Fibroblast of villous mesenchyme (primary cell): ENCODE data around the gene FAM193A. TPM values are rescaled to one million over a fixed set of nuclear protein-coding genes. Genes with fewer than 3 reads are reported as not detected.
"Not testable (repeated sequence)": the region's sequence is repeated elsewhere in the genome, so short reads cannot be mapped to it uniquely, and the experiment has no call there.

Source experiments
- DNase-seq: peaks from one replicate; pipeline ENCODE4 v3.0.0-alpha.2; 2010; ENCODE audit warnings: low read depth
- H3K4me3 ChIP-seq: 2 replicates; pipeline ENCODE4 v1.5.1; 2011; ENCODE audit warnings: low read depth, mild to moderate bottlenecking, low read length
- total RNA-seq: library from RNA; depleted of rRNA; stranded (reverse); fragments of >200 nt; gene quantifications from 2 replicates; pipeline ENCODE4 v1.2.3, GENCODE V29; 2012
- TF ChIP-seq, protein P1 (sequence below): IDR thresholded peaks from 2 replicates; pipeline ENCODE4 v1.5.1; 2012; ENCODE audit warnings: low read depth, mild to moderate bottlenecking, low read length; ENCODE audit not compliant: insufficient read depth

Gene FAM193A
- total RNA-seq, 1 donor: 23.7 TPM

DNA sequence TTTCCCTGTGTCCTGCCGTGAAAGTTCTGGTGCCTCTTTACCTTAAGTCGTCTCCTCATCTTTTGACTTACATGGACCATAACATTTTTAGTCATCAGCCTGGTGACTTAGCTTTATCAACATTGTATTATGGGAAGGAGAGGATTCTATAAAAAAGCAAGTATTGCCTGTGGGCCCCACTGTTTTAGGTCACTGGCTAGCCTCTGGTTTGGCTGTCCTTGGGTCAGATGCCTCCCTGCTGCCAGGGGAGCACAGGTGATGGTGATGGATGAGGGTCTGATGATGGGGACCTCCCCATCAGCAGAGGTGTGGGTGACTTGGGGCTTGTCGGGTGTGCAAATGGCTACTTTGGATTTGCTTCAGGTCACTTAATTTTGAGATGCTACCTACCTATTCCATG is 51.8 kb downstream of the FAM193A start:
- no peak overlapping the region for H3K4me3 ChIP-seq
- TF ChIP-seq, protein P1, sequence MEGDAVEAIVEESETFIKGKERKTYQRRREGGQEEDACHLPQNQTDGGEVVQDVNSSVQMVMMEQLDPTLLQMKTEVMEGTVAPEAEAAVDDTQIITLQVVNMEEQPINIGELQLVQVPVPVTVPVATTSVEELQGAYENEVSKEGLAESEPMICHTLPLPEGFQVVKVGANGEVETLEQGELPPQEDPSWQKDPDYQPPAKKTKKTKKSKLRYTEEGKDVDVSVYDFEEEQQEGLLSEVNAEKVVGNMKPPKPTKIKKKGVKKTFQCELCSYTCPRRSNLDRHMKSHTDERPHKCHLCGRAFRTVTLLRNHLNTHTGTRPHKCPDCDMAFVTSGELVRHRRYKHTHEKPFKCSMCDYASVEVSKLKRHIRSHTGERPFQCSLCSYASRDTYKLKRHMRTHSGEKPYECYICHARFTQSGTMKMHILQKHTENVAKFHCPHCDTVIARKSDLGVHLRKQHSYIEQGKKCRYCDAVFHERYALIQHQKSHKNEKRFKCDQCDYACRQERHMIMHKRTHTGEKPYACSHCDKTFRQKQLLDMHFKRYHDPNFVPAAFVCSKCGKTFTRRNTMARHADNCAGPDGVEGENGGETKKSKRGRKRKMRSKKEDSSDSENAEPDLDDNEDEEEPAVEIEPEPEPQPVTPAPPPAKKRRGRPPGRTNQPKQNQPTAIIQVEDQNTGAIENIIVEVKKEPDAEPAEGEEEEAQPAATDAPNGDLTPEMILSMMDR: no peak
- no peak for DNase-seq

DNA sequence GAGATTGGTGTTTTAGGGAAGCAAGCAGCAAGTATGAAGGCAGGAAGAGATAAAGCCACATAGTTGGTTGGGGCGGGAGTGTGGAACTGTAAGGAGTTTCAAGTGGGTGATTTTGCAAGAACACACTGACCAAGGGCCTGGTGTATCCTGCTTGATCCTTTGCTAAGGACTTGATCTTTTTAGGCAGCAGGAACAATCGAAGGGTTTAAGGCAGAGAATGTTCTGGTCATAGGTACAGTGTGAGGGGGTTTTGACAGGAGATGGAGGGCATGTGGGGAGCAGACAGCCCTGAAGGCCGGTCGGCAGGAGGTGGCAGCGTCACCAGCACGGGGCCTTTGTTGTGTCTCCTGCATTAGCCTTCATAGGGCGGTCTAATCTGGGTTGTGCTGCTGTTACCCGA is 54.7 kb downstream of the FAM193A start:
- no peak overlapping the region for H3K4me3 ChIP-seq
- TF ChIP-seq, protein P1: no peak
- peak; percentile 78 for DNase-seq

DNA sequence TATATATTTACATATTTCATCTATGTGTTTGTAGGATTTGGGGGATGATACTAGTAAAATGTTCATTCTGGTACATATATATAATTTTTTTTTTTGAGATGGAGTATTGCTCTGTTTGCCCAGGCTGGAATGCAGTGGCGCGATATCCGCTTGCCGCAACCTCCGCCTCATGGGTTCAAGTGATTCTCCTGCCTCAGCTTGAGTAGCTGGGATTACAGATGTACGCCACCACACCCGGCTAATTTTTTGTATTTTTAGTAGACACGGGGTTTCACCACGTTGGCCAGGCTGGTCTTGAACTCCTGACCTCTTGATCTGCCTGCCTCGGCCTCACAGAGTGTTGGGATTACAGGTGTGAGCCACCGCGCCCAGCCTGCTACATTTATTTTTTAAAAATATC is 55.6 kb downstream of the FAM193A start:
- not testable (repeated sequence) for H3K4me3 ChIP-seq, DNase-seq

DNA sequence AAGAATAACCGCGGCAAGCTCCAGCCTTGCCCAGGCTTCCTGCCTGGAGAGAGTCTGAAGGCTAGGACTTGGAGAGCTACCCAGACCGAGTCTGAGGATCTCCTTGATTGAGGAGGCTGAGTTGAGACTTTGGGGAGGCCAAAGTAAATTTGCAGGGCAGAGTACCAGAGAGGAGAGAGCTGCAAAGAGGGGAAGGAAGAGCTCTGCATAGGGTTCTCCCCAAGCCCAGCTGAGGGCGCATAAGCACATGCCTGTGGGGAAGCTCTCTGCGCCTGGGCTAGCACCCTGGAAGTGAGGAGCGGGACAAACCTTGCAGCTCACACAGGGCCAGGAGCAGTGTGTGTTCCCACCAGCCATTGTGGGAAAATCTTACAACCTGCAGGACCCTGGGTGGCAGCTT is 56.1 kb downstream of the FAM193A start:
- no peak overlapping the region for H3K4me3 ChIP-seq
- TF ChIP-seq, protein P1: no peak
- no peak for DNase-seq

DNA sequence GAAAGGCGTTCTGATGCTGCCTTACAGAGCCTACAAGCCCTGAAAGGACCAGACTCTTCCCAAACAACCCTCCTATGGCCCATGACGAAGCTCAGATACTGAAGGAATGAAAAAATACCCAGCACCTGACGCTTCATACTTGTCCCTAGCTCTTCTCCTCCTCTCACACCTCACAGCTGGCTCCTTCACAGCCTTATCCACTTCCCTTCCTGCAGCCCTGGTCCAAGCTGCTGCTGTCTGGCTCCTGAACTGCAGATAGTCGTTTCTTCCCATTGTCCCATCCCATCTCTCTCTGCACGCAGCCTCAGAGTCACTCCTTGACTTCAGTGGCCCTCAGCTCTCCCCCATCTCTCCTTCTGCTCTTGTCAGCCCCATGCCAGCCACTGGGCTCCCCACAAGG is 56.6 kb downstream of the FAM193A start:
- no peak for DNase-seq
- TF ChIP-seq, protein P1: no peak
- H3K4me3 ChIP-seq: no peak overlapping the region

DNA sequence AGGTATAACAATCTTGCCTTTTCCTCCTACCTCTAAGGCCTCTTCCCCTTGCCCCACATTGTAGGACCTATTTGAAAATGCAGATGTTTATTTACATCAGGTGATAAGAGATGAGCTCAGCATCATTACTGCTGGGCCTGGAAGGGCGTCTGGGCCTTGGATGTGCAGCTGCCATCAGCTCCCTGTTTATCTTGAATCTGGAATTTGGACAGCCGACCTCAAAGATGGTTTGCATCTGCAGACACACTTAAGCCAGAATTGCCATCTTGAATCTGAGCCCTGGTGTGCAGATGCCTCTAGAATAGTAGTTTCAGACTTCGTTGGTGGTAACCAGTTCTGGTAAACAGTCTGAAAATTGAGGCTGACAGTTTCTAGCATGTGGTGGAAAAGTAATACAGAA is 59.0 kb downstream of the FAM193A start:
- no peak overlapping the region for H3K4me3 ChIP-seq
- DNase-seq: peak; percentile 82
- TF ChIP-seq, protein P1: no peak

DNA sequence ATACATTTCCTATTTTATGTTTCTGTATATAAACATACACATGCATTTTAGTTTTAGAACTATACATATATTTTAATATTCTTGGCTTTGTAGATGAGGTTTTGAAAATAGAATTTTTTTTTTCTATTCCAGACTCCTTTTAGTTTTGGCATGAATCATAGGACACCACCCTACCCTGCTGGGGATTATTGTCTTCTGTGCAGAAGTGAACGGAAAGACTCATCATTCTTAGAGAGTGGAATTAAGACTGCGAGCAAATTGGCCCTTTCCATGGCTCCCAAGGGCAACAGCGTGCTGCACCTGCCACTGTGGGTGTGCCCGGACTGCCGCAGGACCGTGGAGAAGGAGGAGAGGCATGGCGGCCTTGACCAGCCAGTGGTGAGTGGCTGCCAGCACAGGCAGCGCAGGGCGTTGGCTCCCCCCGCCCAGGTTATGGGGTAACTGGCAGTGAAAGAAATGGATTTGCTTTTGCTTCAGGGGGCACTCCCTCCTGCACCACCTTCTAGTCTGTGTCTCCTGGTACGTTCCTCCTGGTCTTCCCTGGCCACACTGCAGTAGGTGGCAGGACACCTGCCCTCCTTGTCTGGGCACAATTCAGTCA is 59.6 kb downstream of the FAM193A start:
- no peak for DNase-seq
- TF ChIP-seq, protein P1: no peak
- no peak overlapping the region for H3K4me3 ChIP-seq
